HG02885 (cell line): ENCODE measurements around the gene USP30.
A peak's percentile ranks its signal among the peaks of the same experiment; 100 is the strongest.
"Not testable (repeated sequence)": the region's sequence is repeated elsewhere in the genome, so short reads cannot be mapped to it uniquely, and the experiment has no call there.

ENCODE experiments used
- ATAC-seq: cut with Tn5 transposase; IDR thresholded peaks from one replicate; pipeline ENCODE4 v1.9.1; 2021; ENCODE audit warnings: mild to moderate bottlenecking; ENCODE audit not compliant: unreplicated experiment, poor library complexity

USP30 gene

DNA sequence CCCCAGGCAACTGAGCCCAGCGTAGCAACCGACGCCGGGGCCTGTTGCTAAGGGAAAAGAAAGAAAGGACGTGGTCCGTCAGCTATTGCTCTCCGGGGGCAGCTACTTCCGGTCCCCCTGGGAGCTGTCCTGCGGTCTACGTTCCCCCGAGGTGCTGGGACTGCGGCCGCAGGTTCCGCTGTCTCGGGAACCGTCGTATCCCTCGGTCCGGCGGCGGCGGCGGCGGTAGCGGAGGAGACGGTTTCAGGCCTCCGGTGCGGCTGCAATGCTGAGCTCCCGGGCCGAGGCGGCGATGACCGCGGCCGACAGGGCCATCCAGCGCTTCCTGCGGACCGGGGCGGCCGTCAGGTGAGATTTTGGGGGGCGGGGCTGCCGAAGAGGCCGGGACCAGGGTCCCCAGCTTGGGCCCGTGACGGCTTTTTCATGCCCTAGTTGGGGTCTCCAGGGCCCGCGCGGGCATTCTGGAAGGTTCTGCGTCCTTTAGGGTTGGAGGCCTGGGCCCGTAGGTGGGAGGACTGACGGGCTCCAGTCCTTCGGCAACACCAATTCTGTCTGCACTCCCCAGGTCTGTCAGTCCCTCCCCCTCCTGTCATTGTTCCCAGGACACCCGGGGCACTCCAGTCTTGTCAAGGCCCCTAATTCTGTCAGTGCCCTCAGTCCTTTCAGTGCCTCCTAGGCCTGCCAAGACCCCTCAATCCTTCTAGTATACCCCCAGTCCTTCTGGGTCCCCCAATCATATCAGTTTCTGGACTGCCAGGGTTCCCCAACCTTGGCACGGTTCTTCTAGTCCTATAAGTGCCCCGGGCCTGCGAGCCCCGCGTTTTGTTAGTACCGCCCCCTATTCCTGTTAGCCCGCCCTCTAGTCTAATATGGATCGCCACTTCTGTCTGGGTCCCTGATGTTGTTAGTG is at the start of gene USP30:
TSS of gene USP30 (plus strand) at position 163 of the 910 bp plus-strand sequence. CDS start at position 266, 103 bp downstream.
- ATAC-seq, result peak; percentile 76

- no peak for ATAC-seq
Observed at GRCh38 chr12:109004017-109004416, 48.4 kb upstream of the USP30 start.

GRCh38 chr12:109009766-109010165 is 42.6 kb upstream of the USP30 start:
- no peak for ATAC-seq

GRCh38 chr12:109010259-109010658 is 42.1 kb upstream of the USP30 start:
- ATAC-seq, result no peak

GRCh38 chr12:109014984-109015765 is 37.2 kb upstream of the USP30 start:
- no peak for ATAC-seq

- ATAC-seq, result no peak
Observed at GRCh38 chr12:109016016-109016415, 36.4 kb upstream of the USP30 start.

GRCh38 chr12:109016978-109017377 is 35.4 kb upstream of the USP30 start:
- no peak for ATAC-seq

DNA sequence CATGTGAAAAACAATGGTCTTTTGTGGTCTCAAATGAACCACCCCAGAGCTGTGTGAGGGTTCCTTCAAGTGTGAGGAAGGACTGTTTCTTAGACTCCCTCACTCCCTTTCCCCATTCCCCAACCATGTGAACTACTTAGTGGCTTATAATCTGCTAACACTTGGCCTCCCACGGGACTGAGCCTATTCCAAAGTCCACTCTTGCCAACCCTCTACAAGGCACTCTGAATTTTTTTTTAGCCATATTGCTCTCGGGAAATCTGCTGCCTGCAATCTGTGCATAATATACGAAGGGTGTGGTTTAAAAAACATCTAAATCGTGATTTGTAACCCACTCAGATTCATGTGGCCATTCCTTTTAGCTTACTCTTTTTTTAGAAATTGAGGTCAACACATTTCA is 34.1 kb upstream of the USP30 start:
- no peak for ATAC-seq

DNA sequence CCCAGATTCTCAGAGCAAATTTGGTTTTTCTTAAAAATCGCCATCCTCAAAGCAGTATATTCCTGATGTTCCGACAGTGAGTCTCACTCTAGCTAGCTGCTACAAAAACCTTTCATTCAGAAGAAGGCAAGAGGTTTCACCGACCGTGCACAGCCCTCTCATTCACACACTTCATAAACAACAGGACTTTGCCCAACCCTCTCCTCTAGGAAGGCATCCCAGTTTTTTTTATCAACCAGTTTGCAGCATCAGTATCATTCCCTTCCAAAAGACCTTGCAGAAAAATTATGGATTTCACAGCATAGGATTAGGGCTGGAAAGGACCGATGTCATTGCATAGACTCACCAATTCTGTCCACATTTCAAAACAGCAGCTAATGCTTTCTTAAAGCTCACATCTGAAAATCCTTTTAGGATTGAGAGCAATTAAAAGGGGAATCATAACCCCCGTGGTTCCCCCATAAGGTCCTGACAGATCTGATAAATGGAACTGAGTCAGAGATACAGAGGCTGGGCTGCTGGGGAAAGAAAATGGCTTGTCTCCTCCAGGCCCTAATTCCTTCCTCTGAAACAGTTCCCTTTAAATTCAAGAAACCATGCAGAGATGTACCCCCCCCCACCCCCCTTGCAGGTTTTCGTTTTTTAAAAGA is 32.1 kb upstream of the USP30 start:
- ATAC-seq, result no peak

DNA sequence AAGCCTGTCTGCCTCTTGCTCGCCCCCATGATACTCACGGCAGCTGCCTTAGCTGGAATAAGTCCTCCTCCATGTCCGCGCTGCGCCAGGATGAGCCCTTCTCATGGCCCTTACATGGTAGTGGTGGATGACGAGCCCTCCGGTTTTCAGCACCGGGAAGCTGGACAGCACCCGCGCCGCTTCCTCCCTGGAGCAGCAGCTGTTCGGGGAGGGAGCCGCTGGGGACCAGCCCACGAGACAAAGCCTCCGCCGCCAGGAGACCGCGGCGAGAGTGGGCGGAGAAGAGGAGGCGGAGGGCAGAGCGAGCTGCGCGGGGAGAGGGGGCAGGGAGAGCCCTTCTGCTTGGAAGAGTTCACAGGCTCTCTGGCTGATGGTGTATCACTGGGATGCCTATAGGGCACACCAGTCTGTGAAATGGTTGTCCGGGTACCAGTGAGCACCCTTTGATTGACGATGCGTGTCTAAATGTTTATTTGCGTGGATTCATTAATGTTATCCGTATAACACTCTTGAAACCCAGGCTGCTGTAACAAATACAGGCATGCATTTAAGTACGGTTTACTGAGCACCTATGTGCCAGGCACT is 31.5 kb upstream of the USP30 start, which contains the start of gene SVOP:
TSS of gene SVOP (minus strand) at position 273 of the 585 bp plus-strand sequence. CDS start at position 73, 200 bp downstream.
- no peak for ATAC-seq

DNA sequence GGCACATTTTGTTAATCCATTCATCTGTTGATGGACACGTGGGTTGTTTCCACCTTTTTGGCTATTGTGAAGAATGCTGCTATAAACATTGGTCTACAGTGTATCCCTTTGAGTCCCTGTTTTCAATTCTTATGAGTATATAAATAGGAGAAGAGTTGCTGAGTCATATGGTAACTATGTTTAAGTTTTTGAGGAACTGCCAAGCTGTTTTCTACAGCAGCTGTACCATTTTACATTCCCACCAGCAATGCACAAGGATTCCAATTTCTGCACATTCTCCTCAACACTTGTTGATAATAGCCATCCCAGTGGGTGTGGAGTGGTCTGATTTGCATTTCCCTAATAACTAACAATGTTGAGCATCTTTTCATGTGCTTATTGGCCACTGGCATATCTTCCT is 24.6 kb upstream of the USP30 start:
- no peak for ATAC-seq

- not testable (repeated sequence) for ATAC-seq
Observed at GRCh38 chr12:109028624-109029023, 23.8 kb upstream of the USP30 start.

GRCh38 chr12:109029411-109029810 is 23.0 kb upstream of the USP30 start:
- ATAC-seq, result no peak

DNA sequence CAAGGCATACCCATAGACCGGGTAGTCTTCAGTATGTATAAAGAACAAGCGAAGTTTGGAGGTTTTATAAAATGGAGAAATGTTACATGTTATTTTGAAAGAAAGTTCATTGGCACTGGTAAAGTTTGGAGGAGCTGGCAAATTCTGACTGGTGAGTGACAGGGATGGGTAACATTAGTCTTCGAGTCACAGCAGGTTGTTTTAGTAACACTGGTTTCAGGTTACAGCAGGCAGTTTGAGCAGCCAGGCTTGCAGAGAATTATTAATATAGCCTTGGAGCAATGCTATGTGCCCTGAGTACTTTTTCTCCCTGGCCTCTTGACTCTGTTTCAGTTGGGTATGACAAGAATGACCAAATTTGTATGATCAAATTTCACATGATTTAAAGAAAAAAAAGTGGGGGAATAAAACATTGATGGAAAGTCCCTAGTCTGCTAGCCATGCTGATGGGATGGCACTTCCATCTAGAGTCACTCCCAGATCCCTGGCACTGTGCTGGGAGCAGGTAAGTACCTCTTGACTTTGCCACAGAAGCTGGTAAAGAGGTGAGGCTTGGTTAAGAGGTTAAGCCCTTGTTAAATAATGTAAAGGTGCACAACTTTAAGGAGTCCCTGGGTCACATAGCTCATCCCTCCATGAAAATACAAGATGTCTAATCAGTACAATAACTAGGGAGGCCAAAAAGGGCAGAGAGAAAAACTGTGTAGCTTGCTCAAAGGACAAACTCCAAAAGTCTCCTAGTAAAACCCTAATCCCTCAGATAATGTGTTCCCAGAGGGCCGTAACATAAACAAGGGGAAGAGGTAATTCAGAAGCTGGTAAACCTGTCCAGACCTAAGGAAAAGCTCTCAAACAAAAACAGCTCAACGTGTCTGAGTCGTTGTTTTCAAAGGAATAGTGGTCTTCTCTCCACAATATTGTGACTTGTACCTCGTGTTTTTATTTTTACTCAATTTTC is 18.9 kb upstream of the USP30 start:
- no peak for ATAC-seq

GRCh38 chr12:109036975-109037374 is 15.4 kb upstream of the USP30 start:
- ATAC-seq, result no peak

DNA sequence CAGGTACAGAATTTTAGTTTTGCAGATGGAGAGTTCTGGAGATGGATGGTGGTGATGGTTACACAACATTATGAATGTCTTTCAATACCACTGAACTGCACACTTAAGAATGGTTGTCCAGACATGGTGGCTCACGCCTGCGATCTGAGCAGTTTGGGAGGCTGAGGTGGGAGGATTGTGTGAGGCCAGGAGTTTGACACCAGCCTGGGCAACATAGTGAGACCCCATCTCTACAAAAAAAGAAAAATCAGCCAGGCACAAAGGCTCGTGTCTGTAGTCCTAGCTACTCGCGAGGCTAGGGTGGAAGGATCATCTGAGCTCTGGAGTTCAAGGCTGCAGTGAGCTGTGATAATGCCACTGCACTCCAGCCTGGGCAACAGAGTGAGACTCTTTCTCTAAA is 8.1 kb upstream of the USP30 start:
- ATAC-seq, result no peak

DNA sequence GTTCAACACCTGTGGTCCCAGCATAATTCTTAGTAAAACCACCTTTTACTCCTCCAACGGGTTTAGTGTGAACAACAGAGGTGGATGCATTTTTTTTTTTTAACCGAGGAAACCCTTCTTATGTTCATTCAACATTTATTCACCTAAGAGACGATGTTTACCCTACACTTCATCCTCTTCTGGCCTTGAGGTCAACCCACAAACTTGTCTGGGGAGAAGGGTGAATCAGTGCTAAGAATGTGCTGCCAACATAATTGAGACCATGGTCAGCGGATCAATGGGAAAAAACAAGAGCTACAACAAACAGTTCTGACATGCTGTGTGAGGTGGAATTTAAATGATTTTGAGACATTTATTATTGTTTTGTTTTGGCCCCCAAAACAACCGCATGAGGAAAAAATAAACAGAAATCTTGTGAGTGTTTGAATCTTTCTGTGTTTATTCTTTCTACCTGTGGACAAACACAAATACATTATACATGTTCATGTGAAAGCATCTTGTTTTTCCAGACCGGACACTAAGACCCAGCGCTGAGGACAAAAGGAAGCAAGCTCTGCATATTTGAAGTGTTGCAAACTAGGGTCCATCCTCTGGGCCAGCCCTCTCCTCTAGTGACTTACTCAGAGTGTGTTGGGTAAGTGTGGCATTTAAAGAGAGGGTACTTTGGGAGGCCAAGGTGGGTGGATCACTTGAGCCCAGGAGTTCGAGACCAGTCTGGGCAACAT is 5.1 kb upstream of the USP30 start:
- no peak for ATAC-seq

GRCh38 chr12:109048706-109049105 is 3.7 kb upstream of the USP30 start:
- not testable (repeated sequence) for ATAC-seq

DNA sequence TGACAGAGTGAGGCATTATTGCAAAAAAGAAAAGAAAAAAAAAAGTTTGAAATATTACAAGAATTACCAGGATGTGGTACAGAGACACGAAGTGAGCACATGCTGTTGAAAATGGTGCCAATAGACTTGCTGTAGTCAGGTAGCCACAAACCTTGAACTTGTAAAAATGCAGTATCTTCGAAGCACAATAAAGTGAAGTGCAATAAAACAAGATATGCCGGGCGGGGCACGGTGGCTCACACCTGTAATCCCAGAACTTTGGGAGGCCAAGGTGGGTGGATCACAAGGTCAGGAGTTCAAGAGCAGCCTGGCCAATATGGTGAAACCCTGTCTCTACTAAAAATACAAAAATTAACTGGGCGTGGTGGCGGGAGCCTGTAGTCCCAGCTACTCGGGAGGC is 2.6 kb upstream of the USP30 start:
- not testable (repeated sequence) for ATAC-seq
